Mesenchymal stem cell (in vitro differentiated cells and primary cell): ENCODE measurements around the gene RNF10.

Experiments
- DNase-seq: peaks from one replicate; pipeline ENCODE4 v3.0.0-alpha.2; 2013
- H2AFZ ChIP-seq: one replicate; pipeline ENCODE4 v1.6.1; 2013; ENCODE audit warnings: low read depth, mild to moderate bottlenecking, control low read depth, inconsistent platforms, low read length, moderate library complexity
- H2AK5ac ChIP-seq: 2 replicates; pipeline ENCODE4 v1.6.1; 2013; ENCODE audit warnings: low read length, moderate library complexity, mild to moderate bottlenecking, inconsistent platforms; ENCODE audit not compliant: severe bottlenecking
- H2BK120ac ChIP-seq: one replicate; pipeline ENCODE4 v1.6.1; 2013; ENCODE audit warnings: low read depth, mild to moderate bottlenecking, inconsistent platforms, low read length, moderate library complexity
- H2BK12ac ChIP-seq, 2 experiments: one replicate each; pipeline ENCODE4 v1.6.1; 2013; ENCODE audit warnings: inconsistent platforms in 2 of 2, low read length in 2 of 2, mild to moderate bottlenecking in 2 of 2, moderate library complexity in 2 of 2, control low read depth in 1 of 2
- H2BK15ac ChIP-seq: one replicate; pipeline ENCODE4 v1.6.1; 2013; ENCODE audit warnings: mild to moderate bottlenecking, low read depth, inconsistent platforms; ENCODE audit not compliant: poor library complexity, severe bottlenecking
- H2BK5ac ChIP-seq: 2 replicates; pipeline ENCODE4 v1.6.1; 2013; ENCODE audit warnings: low read depth, mild to moderate bottlenecking, low read length, control low read depth, inconsistent platforms; ENCODE audit not compliant: poor library complexity, severe bottlenecking
- H3K14ac ChIP-seq, 2 experiments: one replicate each; pipeline ENCODE4 v1.6.1; 2013; ENCODE audit warnings: inconsistent platforms in 2 of 2, low read length in 2 of 2, control low read depth in 1 of 2, mild to moderate bottlenecking in 1 of 2, moderate library complexity in 1 of 2
- H3K18ac ChIP-seq, 2 experiments: one replicate each; pipeline ENCODE4 v1.6.1; 2013; ENCODE audit warnings: inconsistent platforms in 2 of 2, low read length in 2 of 2, control low read depth in 1 of 2, low read depth in 1 of 2, mild to moderate bottlenecking in 1 of 2
- H3K23ac ChIP-seq, 2 experiments: one replicate each; pipeline ENCODE4 v1.6.1; 2013; ENCODE audit warnings: inconsistent platforms in 2 of 2, low read length in 2 of 2, mild to moderate bottlenecking in 2 of 2, moderate library complexity in 2 of 2, control low read depth in 1 of 2
- H3K27ac ChIP-seq: 2 replicates; pipeline ENCODE4 v1.5.1; 2013; ENCODE audit warnings: mild to moderate bottlenecking, moderate library complexity, low read length, control low read depth, inconsistent platforms; ENCODE audit not compliant: poor library complexity, severe bottlenecking
- H3K27me3 ChIP-seq, 2 experiments: 2 replicates each; pipeline versions ENCODE4 v1.6.1 to v1.7.0; 2013; ENCODE audit warnings: low read length in 2 of 2, mild to moderate bottlenecking in 2 of 2, moderate library complexity in 2 of 2, control low read depth in 1 of 2, inconsistent platforms in 1 of 2; ENCODE audit not compliant: control insufficient read depth in 1 of 2, insufficient read depth in 1 of 2
- H3K36me3 ChIP-seq, 2 experiments: 2 replicates each; pipeline versions ENCODE4 v1.6.1 to v1.7.0; 2013; ENCODE audit warnings: low read length in 2 of 2, control low read depth in 1 of 2, inconsistent platforms in 1 of 2, low read depth in 1 of 2, mild to moderate bottlenecking in 1 of 2; ENCODE audit not compliant: insufficient read depth in 2 of 2, control insufficient read depth in 1 of 2
- H3K4ac ChIP-seq, 2 experiments: one replicate each; pipeline ENCODE4 v1.6.1; 2013; ENCODE audit warnings: inconsistent platforms in 2 of 2, low read length in 2 of 2, mild to moderate bottlenecking in 2 of 2, moderate library complexity in 2 of 2, control low read depth in 1 of 2, low read depth in 1 of 2
- H3K4me1 ChIP-seq: 2 replicates; pipeline ENCODE4 v1.6.1; 2013; ENCODE audit warnings: low read depth, low read length, control low read depth; ENCODE audit not compliant: control insufficient read depth, insufficient read depth
- H3K4me2 ChIP-seq: 2 replicates; pipeline ENCODE4 v1.6.1; 2013; ENCODE audit warnings: low read length, mild to moderate bottlenecking, inconsistent platforms; ENCODE audit not compliant: poor library complexity, severe bottlenecking
- H3K4me3 ChIP-seq, 2 experiments: 2 replicates each; pipeline versions ENCODE4 v1.5.1 to v1.7.0; 2013; ENCODE audit warnings: low read length in 2 of 2, mild to moderate bottlenecking in 2 of 2, control low read depth in 1 of 2, low read depth in 1 of 2; ENCODE audit not compliant: insufficient read depth in 1 of 2
- H3K79me1 ChIP-seq: replicated peaks from 2 replicates; pipeline ENCODE4 v1.6.1; 2013; ENCODE audit warnings: mild to moderate bottlenecking, control low read depth, low read length, inconsistent platforms; ENCODE audit not compliant: poor library complexity, severe bottlenecking
- H3K9ac ChIP-seq: 2 replicates; pipeline ENCODE4 v1.7.0; 2013; ENCODE audit warnings: mild to moderate bottlenecking, low read length, moderate library complexity
- H3K9me3 ChIP-seq: 2 replicates; pipeline ENCODE4 v1.7.0; 2013; ENCODE audit warnings: mild to moderate bottlenecking, low read length; ENCODE audit not compliant: control insufficient read depth
- H4K8ac ChIP-seq: one replicate; pipeline ENCODE4 v1.6.1; 2013; ENCODE audit warnings: inconsistent platforms, mild to moderate bottlenecking, low read length, moderate library complexity
- H4K91ac ChIP-seq: one replicate; pipeline ENCODE4 v1.6.1; 2013; ENCODE audit warnings: mild to moderate bottlenecking, low read length, inconsistent platforms
- WGBS: methylation state at CpG from one replicate; pipeline ENCODE4 v1.1.7; 2013; ENCODE audit warnings: mixed read lengths; 5-methylcytosine and 5-hydroxymethylcytosine counted together

Gene RNF10

DNA sequence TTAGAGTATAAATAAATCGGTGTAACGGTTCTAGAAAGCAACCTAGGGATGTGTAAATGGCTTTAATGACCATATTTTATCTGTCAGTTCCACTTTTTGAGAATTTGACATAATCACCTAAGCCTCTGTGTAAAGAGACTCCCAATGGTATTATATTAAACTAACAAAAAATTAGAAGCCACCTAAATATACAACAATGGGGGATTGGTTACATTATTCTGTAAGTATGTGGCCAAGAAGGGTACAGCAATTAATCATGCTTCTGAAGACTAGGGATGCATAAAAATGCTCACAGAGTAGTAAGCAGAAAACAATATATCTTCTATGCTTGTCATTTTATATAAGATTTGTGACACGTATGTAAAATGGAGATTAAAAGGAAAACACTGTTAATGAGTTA lies 10.5 kb downstream of the RNF10 start:
- no peak overlapping the region for H2BK120ac ChIP-seq
- no peak overlapping the region for H2BK15ac ChIP-seq
- no peak overlapping the region for H3K14ac ChIP-seq
- H3K79me1 ChIP-seq = peaks cover 15% of the 10 kb centered on the region
- no peaks in the 10 kb centered on the region for H3K9me3 ChIP-seq
- no peak overlapping the region for H4K8ac ChIP-seq
- H3K4me1 ChIP-seq = peaks cover 5% of the 10 kb centered on the region
- no peak overlapping the region for H2AFZ ChIP-seq
- no CpG with 5 or more reads among the region's 3 CpGs for WGBS
- H4K91ac ChIP-seq = no peak overlapping the region
- no peak overlapping the region for H3K9ac ChIP-seq
- peaks cover 21 to 48% of the 10 kb centered on the region in 2 experiments for H3K36me3 ChIP-seq
- no peak overlapping the region for H3K4me3 ChIP-seq
- no peak overlapping the region for H2AK5ac ChIP-seq
- H3K27me3 ChIP-seq = no peaks in the 10 kb centered on the region
- H2BK5ac ChIP-seq = no peak overlapping the region
- H3K27ac ChIP-seq = no peak overlapping the region
- no peak for DNase-seq
- no peak overlapping the region for H3K4ac ChIP-seq
- H2BK12ac ChIP-seq = no peak overlapping the region
- no peak overlapping the region for H3K23ac ChIP-seq
- no peak overlapping the region for H3K4me2 ChIP-seq
- no peak overlapping the region for H3K18ac ChIP-seq

- Histone ChIP-seq H3K4me2 (no peak overlapping the region), H2BK5ac (no peak overlapping the region), H3K36me3 (peaks cover 21 to 56% of the 10 kb centered on the region in 2 experiments), H3K18ac (no peak overlapping the region), H3K4me3 (no peak overlapping the region), H2BK15ac (no peak overlapping the region), H2BK12ac (no peak overlapping the region), H3K4ac (no peak overlapping the region), H4K8ac (no peak overlapping the region), H3K79me1 (peaks cover 15% of the 10 kb centered on the region), H2BK120ac (no peak overlapping the region), H3K27ac (no peak overlapping the region), H3K23ac (no peak overlapping the region), H3K14ac (no peak overlapping the region), H3K9me3 (no peaks in the 10 kb centered on the region), H3K9ac (no peak overlapping the region), H3K4me1 (peaks cover 5% of the 10 kb centered on the region), H2AK5ac (no peak overlapping the region), H3K27me3 (no peaks in the 10 kb centered on the region), H4K91ac (no peak overlapping the region), H2AFZ (no peak overlapping the region)
- DNase-seq = no peak
- 100% methylated on average over 1 of the region's 3 CpGs for WGBS
Measured at GRCh38 chr12:120546050-120546386, 11.9 kb downstream of the RNF10 start.

DNA sequence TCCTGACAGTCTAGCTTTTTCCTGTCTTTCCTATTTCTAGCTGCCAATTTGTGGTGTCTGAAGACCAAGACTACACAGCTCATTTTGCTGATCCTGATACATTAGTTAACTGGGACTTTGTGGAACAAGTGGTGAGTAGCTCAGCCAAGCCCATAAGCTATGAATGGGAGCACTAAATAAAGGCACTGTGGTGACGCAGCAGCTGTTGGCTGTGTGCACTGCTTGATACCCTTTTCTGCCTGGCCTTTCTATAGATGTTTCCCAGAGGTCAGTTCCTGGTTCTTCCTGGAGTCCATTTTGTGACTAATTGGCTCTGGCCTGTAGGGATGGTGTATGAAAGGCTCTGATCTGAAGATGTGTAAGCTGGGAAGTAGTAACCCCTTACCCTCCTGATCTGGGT lies 20.5 kb downstream of the RNF10 start:
- 100% methylated on average over 1 of the region's 1 CpG for WGBS
- no peak overlapping the region for H3K14ac ChIP-seq
- H3K36me3 ChIP-seq = peaks cover 51 to 62% of the 10 kb centered on the region in 2 experiments
- H2BK120ac ChIP-seq = no peak overlapping the region
- H4K8ac ChIP-seq = no peak overlapping the region
- no peaks in the 10 kb centered on the region for H3K27me3 ChIP-seq
- H3K23ac ChIP-seq = no peak overlapping the region
- no peak overlapping the region for H3K27ac ChIP-seq
- H2AFZ ChIP-seq = no peak overlapping the region
- peaks cover 1% of the 10 kb centered on the region for H3K4me1 ChIP-seq
- H3K4me3 ChIP-seq = no peak overlapping the region
- H2BK15ac ChIP-seq = no peak overlapping the region
- no peak overlapping the region for H4K91ac ChIP-seq
- H3K9me3 ChIP-seq = no peaks in the 10 kb centered on the region
- no peak for DNase-seq
- H3K18ac ChIP-seq = no peak overlapping the region
- no peak overlapping the region for H3K4me2 ChIP-seq
- no peak overlapping the region for H2BK12ac ChIP-seq
- no peak overlapping the region for H2AK5ac ChIP-seq
- no peak overlapping the region for H3K9ac ChIP-seq
- H2BK5ac ChIP-seq = no peak overlapping the region
- no peak overlapping the region for H3K4ac ChIP-seq
- peaks cover 23% of the 10 kb centered on the region for H3K79me1 ChIP-seq

DNA sequence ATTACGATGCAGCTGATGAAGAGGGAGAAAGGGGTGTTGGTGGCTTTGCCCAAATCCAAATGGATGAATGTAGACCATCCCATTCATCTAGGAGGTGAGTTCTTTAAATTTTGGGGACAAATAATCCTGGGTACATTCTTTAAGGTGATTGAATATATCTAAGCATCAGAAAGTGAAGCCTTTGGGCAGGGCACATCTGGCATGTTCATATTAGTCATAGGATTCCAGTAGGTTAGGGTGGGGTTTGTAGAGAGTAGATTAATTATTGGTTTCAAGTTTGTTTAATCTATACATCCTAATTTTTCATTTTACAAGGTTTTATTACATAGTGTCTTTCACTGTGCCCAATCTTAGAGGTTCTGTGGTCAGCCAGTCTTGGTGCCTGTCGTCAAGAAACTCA lies 23.4 kb downstream of the RNF10 start:
- Histone ChIP-seq H2AFZ (no peak overlapping the region), H3K9me3 (no peaks in the 10 kb centered on the region), H3K4me3 (no peak overlapping the region), H3K9ac (no peak overlapping the region), H2AK5ac (no peak overlapping the region), H3K4me1 (no peaks in the 10 kb centered on the region), H3K27ac (no peak overlapping the region), H2BK120ac (no peak overlapping the region), H3K14ac (no peak overlapping the region), H4K91ac (no peak overlapping the region), H3K4me2 (no peak overlapping the region), H3K79me1 (peaks cover 28% of the 10 kb centered on the region), H3K27me3 (no peaks in the 10 kb centered on the region), H3K18ac (no peak overlapping the region), H3K23ac (no peak overlapping the region), H4K8ac (no peak overlapping the region), H3K36me3 (peaks cover 51 to 77% of the 10 kb centered on the region in 2 experiments), H2BK15ac (no peak overlapping the region), H2BK5ac (no peak overlapping the region), H2BK12ac (no peak overlapping the region), H3K4ac (no peak overlapping the region)
- no peak for DNase-seq
- WGBS = 98% methylated on average over 2 of the region's 2 CpGs
